Activated CD8-positive, alpha-beta memory T cell treated with anti-CD3 and anti-CD28 coated beads for 36 hours (primary cell): ENCODE data around the gene TMEM121. TPM values are rescaled to one million over a fixed set of nuclear protein-coding genes. Genes with fewer than 3 reads are reported as not detected.
"Not testable (repeated sequence)": the region's sequence is repeated elsewhere in the genome, so short reads cannot be mapped to it uniquely, and the experiment has no call there.

Experiments used
- CTCF ChIA-PET: fragments of 350-600 bp; sonication (Branson Sonifier 250); formaldehyde crosslinking; loops from one replicate; lab custom pipeline; 2021; ENCODE audit warnings: antibody characterized with exemption; lab: Charles Lee
- POLR2A ChIA-PET: fragments of 350-600 bp; sonication (Branson Sonifier 250); formaldehyde crosslinking; loops from one replicate; lab custom pipeline; 2021; ENCODE audit warnings: antibody characterized with exemption; lab: Charles Lee
- total RNA-seq, 2 experiments: library from RNA; stranded (reverse); gene quantifications; one replicate each; pipeline ENCODE4 v1.2.3, GENCODE V29; 2021

The TMEM121 gene
- total RNA-seq, 2 experiments from 2014 or later = 16.4 to 18.3 TPM

DNA sequence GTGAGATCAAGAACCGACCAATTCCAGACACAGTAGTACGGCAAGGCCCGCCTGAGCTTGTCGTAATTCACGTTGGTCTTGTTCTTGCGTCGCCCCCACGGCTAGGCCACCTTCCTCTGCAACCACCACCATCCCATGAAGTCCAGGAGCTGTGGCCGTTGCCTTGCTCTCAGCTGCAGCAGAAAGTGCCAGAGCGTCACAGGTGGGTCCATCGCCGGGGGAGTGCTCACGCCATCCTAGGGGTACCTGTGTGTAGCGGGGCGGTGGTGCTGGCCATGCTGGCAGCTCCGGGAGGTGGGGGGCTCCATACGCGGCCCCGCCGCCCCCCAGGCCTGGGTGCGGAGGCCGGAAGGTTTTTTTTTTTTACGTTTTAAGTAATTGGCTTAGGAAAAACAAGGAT lies 23.1 kb downstream of the TMEM121 start:
- ChIA-PET CTCF (interaction anchor here (0.9 to 1.4 kb wide), 2 partner anchors 12 to 21 kb away, joined by 4 to 5 read pairs; no protein-coding TSS in a partner anchor), POLR2A (interaction anchor here (0.7 kb wide), 1 partner anchor 221 kb away, joined by 3 read pairs; no protein-coding TSS in a partner anchor)

DNA sequence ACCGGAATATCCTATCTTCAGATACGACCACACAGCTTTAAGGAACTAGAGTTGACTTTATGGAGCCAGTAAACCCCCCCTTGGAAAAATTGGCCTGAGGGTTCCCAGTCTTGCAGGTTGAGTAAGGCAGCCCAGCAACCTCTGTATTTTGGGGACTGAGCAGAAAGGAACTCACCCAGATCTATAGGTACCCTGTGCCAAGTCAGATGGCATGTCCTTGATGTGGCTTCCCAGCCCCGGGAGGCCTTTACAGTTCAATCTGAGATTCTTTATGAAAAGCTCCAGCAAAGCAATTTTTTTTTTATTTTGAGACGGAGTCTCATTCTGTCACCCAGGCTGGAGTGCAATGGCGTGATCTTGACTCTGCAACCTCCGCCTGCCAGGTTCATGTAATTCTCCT lies 27.6 kb downstream of the TMEM121 start:
- ChIA-PET POLR2A (no interaction called here), CTCF (no interaction called here)

DNA sequence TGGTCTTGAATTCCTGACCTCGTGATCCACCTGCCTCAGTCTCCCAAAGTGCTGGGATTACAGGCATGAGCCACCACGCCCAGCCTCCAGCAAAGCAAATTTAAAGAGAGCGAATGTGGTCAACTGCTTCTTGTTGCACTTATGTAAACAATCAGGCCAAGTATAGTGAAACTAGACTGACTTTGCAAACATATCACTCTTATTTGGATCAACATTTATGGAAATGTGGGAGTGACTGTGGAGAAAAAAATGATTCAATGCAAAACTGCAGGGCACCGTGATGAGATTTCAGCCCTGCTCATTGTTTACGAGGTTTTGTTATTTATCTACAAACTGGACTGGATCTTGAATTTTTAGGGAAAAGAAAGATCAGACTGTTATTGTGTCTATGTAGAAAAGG lies 28.1 kb downstream of the TMEM121 start:
- ChIA-PET CTCF (no interaction called here), POLR2A (no interaction called here)

DNA sequence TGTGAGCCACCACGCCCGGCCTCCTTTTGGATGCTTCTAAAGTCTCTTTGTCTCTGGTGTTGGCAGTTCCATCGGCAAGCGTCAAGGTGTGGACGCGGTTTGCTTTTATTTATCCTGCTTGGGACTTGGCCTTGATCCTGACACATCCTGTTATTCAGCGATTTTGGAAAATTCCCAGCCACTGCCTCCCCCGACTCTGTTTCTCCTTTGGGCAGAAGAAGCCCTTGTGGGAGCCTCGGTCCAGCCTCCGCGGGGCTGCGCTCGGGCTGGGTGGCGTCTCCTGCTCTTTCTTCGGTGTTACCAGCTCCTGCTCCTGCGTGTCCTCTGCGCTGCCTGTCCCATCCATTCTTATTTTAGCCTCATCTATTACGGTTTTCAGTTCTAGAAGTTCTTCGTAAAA lies 31.3 kb downstream of the TMEM121 start:
- POLR2A ChIA-PET = not testable (repeated sequence)
- CTCF ChIA-PET = interaction anchor here (0.6 to 0.7 kb wide), 2 partner anchors 20 to 134 kb away, joined by 3 to 5 read pairs; no protein-coding TSS in a partner anchor

DNA sequence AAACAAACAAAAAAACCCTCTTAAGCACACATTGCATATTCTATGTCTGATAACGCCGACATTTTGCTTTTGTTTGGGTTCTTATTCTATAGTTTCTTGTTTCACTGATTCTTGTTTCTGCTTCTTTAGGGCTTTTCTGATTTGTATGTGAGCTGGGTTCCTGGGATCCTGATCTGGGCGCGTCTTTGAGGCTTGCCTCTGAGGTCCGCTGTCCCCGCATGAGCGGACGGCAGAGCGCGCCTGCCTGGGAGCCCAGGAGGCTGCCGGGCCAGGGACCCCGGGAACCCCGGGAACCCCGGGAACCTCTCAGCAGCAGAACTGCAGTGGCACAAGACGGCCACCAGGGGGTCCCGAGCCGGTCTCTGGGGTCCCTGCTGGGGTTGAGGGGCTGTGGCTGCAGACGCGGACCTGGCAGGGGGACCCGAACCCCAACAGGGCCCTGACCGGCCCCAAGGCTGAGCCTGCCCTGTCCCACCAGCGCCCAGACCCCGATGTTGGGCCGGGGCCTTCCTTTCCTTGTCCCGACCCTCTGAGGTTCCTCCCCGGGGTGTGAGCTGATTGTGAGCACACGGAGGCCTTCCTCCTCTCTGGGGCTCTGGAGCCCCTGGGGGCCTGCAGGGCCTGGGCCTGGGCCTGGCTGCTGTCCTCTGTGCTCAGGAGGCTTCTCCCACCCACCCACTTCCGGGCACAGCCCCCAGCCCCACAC lies 32.2 kb downstream of the TMEM121 start:
- ChIA-PET POLR2A (interaction anchor here (0.7 kb wide), 1 partner anchor 10 kb away, joined by 3 read pairs; no protein-coding TSS in a partner anchor), CTCF (interaction anchor here (1.1 kb wide), 1 partner anchor 8 kb away, joined by 3 read pairs; no protein-coding TSS in a partner anchor)

DNA sequence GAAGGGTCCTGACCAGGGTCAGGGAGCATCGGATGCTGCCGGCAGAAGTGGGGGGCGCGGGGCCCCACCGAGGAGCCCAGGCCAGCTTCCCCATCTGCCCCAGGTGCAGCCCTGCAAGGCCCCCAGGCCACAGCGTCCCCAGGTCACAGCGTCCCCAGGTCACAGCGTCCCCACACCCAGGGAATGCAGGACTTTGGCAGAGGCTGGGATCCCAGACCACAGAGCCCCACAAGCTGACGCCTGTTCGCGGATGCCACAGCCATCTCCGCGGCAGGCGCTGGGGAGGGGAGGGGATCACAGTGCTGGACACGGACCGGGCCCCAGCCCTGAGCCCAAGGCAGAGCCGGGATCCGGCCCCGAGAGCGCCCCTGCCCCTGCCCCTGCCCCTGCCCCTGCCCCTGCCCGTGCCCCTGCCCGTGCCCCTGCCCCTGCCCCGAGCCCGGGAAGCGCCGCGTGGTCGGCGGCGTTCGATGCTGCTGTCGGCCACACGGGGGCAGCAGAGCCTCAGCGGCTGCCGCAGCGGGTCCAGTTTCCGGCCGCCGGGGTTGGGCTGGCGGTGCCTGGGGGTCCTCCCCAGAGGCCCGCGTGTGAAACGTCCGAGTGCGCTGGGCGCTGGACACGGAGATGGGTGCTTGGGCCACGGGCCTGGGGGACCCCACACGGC lies 33.1 kb downstream of the TMEM121 start:
- CTCF ChIA-PET = interaction anchor here (1.1 kb wide), 1 partner anchor 9 kb away, joined by 3 read pairs; no protein-coding TSS in a partner anchor
- POLR2A ChIA-PET = interaction anchor here (0.7 kb wide), 1 partner anchor 11 kb away, joined by 3 read pairs; no protein-coding TSS in a partner anchor

DNA sequence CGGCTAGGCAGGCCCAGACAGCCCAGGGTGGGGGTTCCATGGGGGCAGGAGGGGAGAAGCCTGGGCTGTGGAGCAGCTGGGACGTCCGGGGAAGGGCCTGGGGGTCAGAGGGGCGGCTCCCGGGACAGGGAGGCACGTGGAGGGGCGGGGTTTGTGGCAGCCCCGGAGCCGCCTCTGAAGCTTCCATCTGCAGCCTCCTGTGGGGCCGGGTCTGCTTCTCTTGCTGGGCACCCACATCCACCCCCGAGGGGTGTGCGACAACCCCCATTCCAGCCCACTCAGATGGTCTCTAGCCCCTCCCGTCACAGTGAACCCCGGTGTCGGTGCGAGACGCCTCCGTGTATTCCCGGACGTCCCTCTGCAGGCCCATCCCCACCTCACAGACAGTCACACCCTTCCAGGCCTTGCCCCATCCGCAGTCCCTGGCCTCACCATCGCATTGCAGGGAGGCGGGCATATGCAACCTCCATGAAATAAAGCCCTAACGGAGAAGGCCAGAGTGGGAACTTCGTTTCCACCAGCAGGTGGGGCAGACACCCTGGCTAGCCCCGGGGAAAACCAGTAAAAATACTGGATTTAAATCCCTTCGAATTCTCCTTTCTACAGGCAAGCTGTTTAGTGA lies 33.8 kb downstream of the TMEM121 start:
- CTCF ChIA-PET = interaction anchor here (1.1 kb wide), 1 partner anchor 9 kb away, joined by 3 read pairs; no protein-coding TSS in a partner anchor
- POLR2A ChIA-PET = not testable (repeated sequence)

DNA sequence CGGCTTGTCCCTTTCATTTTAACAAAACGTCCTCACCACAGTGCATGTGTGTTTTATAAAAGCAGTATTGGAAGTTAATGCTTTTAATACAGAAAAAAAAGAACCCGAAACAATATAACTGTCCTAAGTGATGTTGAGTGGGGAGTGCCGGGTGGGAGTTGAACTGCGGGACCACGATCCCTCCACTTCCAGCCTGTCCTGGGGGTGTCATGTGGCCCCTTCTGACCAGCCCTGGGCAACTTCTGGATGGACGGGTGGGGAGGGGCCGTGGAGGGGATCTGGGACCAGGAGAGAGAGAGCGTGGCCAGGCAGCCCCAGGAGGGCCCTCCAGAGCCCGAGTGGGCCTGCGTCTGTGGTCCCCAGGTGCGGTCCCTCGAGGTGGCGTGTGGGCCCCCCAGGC lies 35.0 kb downstream of the TMEM121 start:
- POLR2A ChIA-PET, CTCF ChIA-PET: not testable (repeated sequence)

DNA sequence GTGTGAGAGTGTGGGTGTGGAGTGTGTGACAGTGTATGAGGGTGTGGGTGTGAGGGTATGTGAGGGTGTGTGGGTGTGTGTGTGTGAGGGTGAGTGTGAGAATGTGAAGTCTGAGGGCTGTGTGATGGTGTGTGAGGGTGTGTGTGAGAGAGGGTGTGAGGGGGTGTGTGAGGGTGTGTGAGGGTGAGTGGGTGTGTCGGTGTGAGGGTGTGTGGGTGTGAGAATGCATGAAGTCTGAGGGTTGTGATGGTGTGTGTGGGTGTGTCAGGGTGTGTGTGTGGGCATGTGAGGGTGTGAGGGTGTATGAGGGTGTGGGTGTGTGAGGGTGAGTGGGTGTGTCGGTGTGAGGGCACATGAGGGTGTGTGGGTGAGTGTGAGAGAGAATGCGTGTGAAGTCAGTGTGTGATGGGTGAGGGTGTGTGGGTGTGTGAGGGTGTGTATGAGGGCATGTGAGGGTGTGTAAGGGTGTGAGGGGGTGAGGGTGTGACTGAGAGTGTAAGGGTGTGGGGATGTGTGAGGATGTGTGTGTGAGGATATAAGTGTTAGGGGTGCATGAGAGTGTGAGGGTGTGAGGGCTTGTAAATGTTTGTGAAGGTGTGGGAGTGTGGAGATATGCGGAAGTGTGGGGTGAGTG lies 36.4 kb downstream of the TMEM121 start:
- CTCF ChIA-PET = no interaction called here
- POLR2A ChIA-PET = no interaction called here

DNA sequence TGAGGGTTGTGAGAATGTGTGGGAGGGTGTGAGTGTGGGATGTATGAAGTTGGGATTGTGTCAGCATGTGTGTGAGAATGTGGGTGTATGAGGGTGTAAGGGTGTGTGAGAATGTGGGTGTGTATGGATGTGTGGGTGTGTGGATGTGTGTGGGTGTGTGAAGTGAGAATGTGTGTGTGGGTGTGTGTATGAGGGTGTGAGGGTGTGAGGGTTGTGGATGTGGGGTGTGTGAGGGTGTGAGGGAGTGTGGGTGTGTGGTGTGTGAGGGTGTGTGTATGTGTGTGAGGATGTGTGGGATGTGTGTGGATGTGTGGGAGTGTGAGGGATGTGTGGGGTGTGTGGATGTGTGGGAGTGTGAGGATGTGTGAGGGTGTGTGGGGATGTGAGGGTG lies 37.0 kb downstream of the TMEM121 start:
- POLR2A ChIA-PET = no interaction called here
- CTCF ChIA-PET = no interaction called here

DNA sequence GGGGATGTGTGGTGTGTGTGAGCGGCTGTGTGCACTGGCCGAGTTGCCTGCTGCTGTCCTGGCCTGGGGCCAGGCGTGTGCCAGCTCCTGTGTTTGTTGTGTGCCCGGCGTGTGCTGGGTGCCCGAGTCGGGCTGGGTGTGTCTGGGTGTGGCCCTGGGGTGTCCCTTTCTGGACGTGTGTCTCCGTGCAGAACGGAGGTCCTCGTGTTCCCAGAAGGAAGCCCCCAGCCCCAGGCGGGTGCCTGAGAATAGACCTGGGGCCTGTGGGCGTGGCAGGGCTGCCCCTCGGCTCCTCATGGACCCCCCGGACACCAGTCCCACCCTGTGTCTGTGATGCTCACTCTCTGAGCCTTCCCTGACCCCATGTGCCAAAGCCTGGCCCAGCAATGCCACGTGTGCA lies 38.2 kb downstream of the TMEM121 start:
- POLR2A ChIA-PET, CTCF ChIA-PET: not testable (repeated sequence)

DNA sequence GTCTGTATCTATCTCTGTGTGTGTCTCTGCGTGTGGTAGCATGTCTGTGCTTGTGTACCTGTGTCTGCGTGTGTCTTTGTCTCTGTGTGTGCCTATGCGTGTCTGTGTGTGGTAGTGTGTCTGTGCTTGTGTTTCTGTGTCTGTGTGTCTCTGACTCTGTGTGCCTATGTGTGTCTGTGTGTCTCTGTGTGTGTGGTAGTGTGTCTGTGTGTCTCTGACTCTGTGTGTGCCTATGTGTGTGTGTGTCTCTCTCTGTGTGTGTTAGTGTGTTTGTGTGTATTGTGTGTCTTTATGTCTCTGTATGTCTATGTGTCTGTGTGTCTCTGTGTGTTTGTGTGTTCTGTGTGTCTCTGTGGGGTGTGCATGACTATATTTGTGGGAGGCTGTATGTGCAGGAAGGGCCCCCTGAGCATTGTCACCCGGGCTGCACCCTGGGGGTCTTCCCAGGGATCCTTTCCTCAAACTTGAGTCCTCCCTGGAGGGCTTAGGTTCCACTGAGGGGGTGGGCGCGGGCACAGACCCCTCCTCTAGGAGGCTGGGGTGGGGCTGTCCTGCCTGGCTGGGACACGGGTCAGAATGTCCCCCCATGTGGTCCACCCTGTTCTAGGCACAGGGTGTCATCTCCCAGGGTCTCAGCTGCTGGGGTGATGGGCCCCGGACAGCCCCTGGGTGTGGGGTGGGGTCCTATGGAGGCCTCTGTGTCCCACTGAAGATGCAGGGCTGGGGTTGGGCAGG lies 39.0 kb downstream of the TMEM121 start:
- POLR2A ChIA-PET, CTCF ChIA-PET: not testable (repeated sequence)

DNA sequence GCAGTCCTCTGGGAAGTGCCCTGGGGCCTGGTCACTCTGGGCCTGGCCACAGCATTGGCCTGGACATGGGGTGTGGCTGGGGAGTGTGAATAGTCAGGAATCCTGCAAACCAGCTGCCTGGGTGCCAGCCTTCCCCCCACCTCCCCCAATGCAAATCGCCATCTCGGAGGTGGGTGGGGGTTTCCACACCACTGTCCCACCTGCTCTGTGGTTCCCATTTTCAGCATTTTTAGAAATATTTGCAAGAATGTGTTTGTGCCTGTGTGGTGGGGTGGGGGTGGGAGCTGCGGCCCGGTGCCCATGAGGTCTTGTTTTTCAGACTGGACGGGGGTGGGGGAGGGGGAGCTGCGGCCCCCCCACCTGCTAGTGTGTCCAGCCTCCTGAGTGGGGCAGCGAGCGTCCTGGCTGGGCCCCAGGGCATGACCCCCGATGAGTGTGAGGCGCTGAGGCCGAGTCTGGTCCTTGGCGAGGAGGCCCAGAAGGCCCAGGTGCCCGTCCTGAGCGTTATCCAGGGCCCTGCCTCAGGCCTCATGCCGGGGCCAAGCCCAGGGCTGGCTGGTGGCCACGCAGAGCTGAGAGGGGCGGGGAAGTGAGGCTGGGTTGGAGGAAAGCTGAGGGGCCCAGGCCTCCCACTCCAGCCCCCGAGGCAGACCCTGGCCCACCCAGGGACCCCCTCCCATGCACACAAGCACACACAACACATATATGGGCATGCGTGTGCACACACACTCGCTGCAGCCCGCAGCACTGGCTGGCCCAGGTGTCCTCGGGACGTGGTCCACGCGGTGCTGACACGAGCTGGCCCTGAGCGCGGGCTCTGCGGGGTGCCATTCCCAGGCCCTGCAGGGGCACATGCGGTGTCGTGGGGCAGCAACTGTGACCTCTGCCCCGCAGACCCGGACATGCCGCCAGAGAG lies 40.1 kb downstream of the TMEM121 start:
- CTCF ChIA-PET, POLR2A ChIA-PET: not testable (repeated sequence)

DNA sequence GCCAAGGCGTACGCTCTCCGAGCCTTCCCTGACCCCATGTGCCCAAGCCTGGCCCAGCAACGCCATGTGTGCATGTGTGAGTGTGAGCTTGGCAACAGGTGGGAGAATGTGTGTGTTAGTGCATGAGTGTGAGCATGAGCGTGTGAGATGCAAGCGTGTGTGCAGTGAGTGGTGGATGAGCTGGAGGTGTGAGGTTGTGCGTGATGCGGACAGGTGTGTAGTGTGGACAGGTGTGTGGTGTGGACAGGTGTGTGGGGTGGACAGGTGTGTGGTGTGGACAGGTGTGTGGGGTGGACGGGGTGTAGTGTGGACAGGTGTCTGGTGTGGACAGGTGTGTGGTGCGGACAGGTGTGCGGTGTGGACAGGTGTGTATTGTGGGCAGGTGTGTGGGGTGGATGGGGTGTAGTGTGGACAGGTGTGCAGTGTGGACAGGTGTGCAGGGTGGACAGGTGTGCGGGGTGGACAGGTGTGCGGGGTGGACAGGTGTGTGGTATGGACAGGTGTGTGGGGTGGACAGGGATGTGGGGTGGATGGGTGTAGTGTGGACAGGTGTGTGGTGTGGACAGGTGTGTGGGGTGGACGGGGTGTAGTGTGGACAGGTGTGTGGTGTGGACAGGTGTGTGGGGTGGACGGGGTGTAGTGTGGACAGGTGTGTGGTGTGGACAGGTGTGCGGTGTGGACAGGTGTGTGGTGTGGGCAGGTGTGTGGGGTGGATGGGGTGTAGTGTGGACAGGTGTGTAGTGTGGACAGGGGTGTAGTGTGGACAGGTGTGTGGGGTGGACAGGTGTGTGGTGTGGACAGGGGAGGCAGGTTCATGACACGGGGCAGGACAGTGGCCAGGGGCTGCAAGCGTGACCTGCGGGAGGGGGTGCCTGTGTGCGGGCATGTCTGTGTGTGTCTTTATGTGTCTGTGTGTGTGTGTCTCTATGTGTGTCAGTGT lies 41.1 kb downstream of the TMEM121 start:
- POLR2A ChIA-PET, CTCF ChIA-PET: not testable (repeated sequence)

DNA sequence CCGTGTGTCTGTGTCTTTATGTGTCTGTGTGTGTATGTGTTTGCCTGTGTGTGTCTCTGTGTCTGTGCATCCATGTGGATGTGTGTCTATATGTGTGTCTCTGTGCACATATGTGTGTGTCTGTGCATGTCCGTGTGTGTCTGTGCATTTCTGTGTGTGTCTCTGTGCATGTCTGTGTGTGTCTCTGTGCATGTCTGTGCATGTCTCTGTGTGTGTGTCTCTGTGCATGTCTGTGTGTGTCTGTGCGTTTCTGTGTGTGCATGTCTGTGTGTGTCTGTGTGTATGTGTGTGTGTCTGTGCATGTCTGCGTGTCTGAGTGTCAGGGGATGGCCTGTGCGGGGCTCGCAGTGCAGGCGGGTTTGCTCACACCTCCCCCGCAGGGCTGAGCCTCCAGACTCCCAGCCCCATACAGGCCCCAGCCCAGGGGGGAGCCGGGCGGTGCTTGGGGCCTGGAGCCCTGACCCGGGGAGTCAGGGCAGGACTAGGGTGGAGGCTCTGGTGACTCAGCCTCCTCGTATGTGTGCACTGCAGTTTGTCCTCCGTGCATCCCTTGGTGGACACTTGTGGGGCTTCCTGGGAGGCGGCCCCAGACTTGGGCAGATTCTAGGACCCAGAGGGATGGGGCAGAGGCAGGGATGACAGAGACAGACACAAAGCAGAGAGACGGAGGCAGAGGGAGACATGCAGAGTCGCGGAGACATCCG lies 41.9 kb downstream of the TMEM121 start:
- POLR2A ChIA-PET, CTCF ChIA-PET: not testable (repeated sequence)
